Inferior parietal cortex (tissue), 1 donor: ENCODE results near the gene DCD.
"Not testable (repeated sequence)": the region's sequence is repeated elsewhere in the genome, so short reads cannot be mapped to it uniquely, and the experiment has no call there.

Experiments
- DNase-seq: peaks from one replicate; pipeline ENCODE4 v3.0.0-alpha.2; 2016; ENCODE audit errors: extremely low spot score

The DCD gene

GRCh38 chr12:54648265-54648664 is at the start of gene DCD:
DCD (minus strand) TSS chr12:54648365; CDS start chr12:54648303, 62 bp downstream.
- DNase-seq, result no peak

GRCh38 chr12:54697851-54698250 is 49.7 kb upstream of the DCD start:
- DNase-seq, result no peak

GRCh38 chr12:54692353-54692752 is 44.2 kb upstream of the DCD start:
- DNase-seq, result no peak

- DNase-seq, result no peak
Observed at GRCh38 chr12:54689984-54690383, 41.8 kb upstream of the DCD start.

GRCh38 chr12:54689034-54689372 is 40.8 kb upstream of the DCD start:
- no peak for DNase-seq

GRCh38 chr12:54688309-54689033 is 40.3 kb upstream of the DCD start:
- no peak for DNase-seq

- DNase-seq, result no peak
Observed at GRCh38 chr12:54684636-54685630, 36.8 kb upstream of the DCD start.

- no peak for DNase-seq
Observed at GRCh38 chr12:54683398-54683797, 35.2 kb upstream of the DCD start.

- DNase-seq, result no peak
Observed at GRCh38 chr12:54682674-54683073, 34.5 kb upstream of the DCD start.

- DNase-seq, result no peak
Observed at GRCh38 chr12:54680374-54680773, 32.2 kb upstream of the DCD start.

- DNase-seq, result no peak
Observed at GRCh38 chr12:54678131-54678530, 30.0 kb upstream of the DCD start.

- DNase-seq, result no peak
Observed at GRCh38 chr12:54667945-54668344, 19.8 kb upstream of the DCD start.

- no peak for DNase-seq
Observed at GRCh38 chr12:54666008-54666407, 17.8 kb upstream of the DCD start.

GRCh38 chr12:54665022-54665635 is 17.0 kb upstream of the DCD start:
- not testable (repeated sequence) for DNase-seq

GRCh38 chr12:54663603-54664002 is 15.4 kb upstream of the DCD start:
- DNase-seq, result no peak

GRCh38 chr12:54662026-54662425 is 13.9 kb upstream of the DCD start:
- DNase-seq, result no peak

GRCh38 chr12:54661048-54661447 is 12.9 kb upstream of the DCD start:
- no peak for DNase-seq

- DNase-seq, result no peak
Observed at GRCh38 chr12:54660320-54660962, 12.3 kb upstream of the DCD start.

- DNase-seq, result no peak
Observed at GRCh38 chr12:54658306-54659264, 10.4 kb upstream of the DCD start.

GRCh38 chr12:54657105-54657607 is 9.0 kb upstream of the DCD start:
- DNase-seq, result no peak

GRCh38 chr12:54654926-54655325 is 6.8 kb upstream of the DCD start:
- DNase-seq, result no peak
